H9 (cell line): ENCODE measurements around the gene BAAT. TPM values are rescaled to one million over a fixed set of nuclear protein-coding genes. Genes with fewer than 3 reads are reported as not detected.

Source experiments
- DNase-seq: peaks from one replicate; pipeline ENCODE4 v3.0.0-alpha.2; 2017
- H2AFZ ChIP-seq: one replicate; pipeline ENCODE4 v1.6.1; 2013; ENCODE audit warnings: mild to moderate bottlenecking, low read length, control low read depth, moderate library complexity
- H2AK5ac ChIP-seq: 2 replicates; pipeline ENCODE4 v1.6.1; 2013; ENCODE audit warnings: low read length, control low read depth, mixed read lengths; ENCODE audit not compliant: insufficient read length
- H2BK120ac ChIP-seq: one replicate; pipeline ENCODE4 v1.6.1; 2013; ENCODE audit warnings: low read depth, mild to moderate bottlenecking, low read length, control low read depth, inconsistent platforms; ENCODE audit not compliant: poor library complexity, severe bottlenecking
- H2BK12ac ChIP-seq: 2 replicates; pipeline ENCODE4 v1.6.1; 2013; ENCODE audit warnings: low read length, control low read depth, mixed read lengths, low read depth; ENCODE audit not compliant: insufficient read length
- H2BK15ac ChIP-seq: 2 replicates; pipeline ENCODE4 v1.6.1; 2013; ENCODE audit warnings: low read depth, low read length, control low read depth
- H2BK20ac ChIP-seq: one replicate; pipeline ENCODE4 v1.6.1; 2013; ENCODE audit warnings: low read depth, mild to moderate bottlenecking, low read length, control low read depth, inconsistent platforms; ENCODE audit not compliant: poor library complexity, severe bottlenecking
- H2BK5ac ChIP-seq: 2 replicates; pipeline ENCODE4 v1.6.1; 2013; ENCODE audit warnings: low read length, control low read depth, mixed read lengths; ENCODE audit not compliant: insufficient read length
- H3K14ac ChIP-seq: 2 replicates; pipeline ENCODE4 v1.6.1; 2013; ENCODE audit warnings: low read length, control low read depth; ENCODE audit not compliant: insufficient read depth
- H3K18ac ChIP-seq: 2 replicates; pipeline ENCODE4 v1.6.1; 2013; ENCODE audit warnings: low read depth, mild to moderate bottlenecking, mixed read lengths, low read length, control low read depth; ENCODE audit not compliant: insufficient read length
- H3K23ac ChIP-seq: 2 replicates; pipeline ENCODE4 v1.6.1; 2013; ENCODE audit warnings: low read length, control low read depth, mixed read lengths, low read depth; ENCODE audit not compliant: insufficient read length
- H3K23me2 ChIP-seq: 2 replicates; pipeline ENCODE4 v1.6.1; 2013; ENCODE audit warnings: low read depth, mild to moderate bottlenecking, mixed read lengths, low read length, control low read depth; ENCODE audit not compliant: insufficient read length, poor library complexity, severe bottlenecking
- H3K27ac ChIP-seq: 2 replicates; pipeline ENCODE4 v1.5.1; 2013; ENCODE audit warnings: low read length, control low read depth, mixed read lengths, low read depth; ENCODE audit not compliant: insufficient read length
- H3K27me3 ChIP-seq: 2 replicates; pipeline ENCODE4 v1.6.1; 2013; ENCODE audit warnings: low read length, control low read depth, inconsistent platforms; ENCODE audit not compliant: insufficient read depth
- H3K4ac ChIP-seq: 2 replicates; pipeline ENCODE4 v1.6.1; 2013; ENCODE audit warnings: low read depth, mild to moderate bottlenecking, control low read depth, inconsistent platforms, low read length, moderate library complexity
- H3K4me1 ChIP-seq: 2 replicates; pipeline ENCODE4 v1.6.1; 2013; ENCODE audit warnings: low read length, control low read depth, inconsistent platforms; ENCODE audit not compliant: insufficient read depth
- H3K4me2 ChIP-seq: 2 replicates; pipeline ENCODE4 v1.6.1; 2013; ENCODE audit warnings: low read length, control low read depth, mixed read lengths; ENCODE audit not compliant: insufficient read length, insufficient read depth
- H3K56ac ChIP-seq: 2 replicates; pipeline ENCODE4 v1.6.1; 2013; ENCODE audit warnings: low read depth, mild to moderate bottlenecking, mixed read lengths, low read length, control low read depth; ENCODE audit not compliant: insufficient read length
- H3K79me1 ChIP-seq: 2 replicates; pipeline ENCODE4 v1.6.1; 2013; ENCODE audit warnings: low read depth, mild to moderate bottlenecking, moderate library complexity, low read length, control low read depth, inconsistent platforms; ENCODE audit not compliant: insufficient read depth, poor library complexity, severe bottlenecking
- H3K79me2 ChIP-seq: 2 replicates; pipeline ENCODE4 v1.6.1; 2013; ENCODE audit warnings: low read length, control low read depth, inconsistent platforms; ENCODE audit not compliant: insufficient read depth
- H3K9ac ChIP-seq: 2 replicates; pipeline ENCODE4 v1.6.1; 2013; ENCODE audit warnings: low read length, control low read depth, mixed read lengths; ENCODE audit not compliant: insufficient read length; ENCODE audit errors: extremely low read depth
- H3K9me3 ChIP-seq: one replicate; pipeline ENCODE4 v1.6.1; 2013; ENCODE audit warnings: low read depth, low read length, inconsistent platforms; ENCODE audit not compliant: control insufficient read depth
- H3T11ph ChIP-seq: one replicate; pipeline ENCODE4 v1.6.1; 2013; ENCODE audit warnings: mild to moderate bottlenecking, low read length, control low read depth, inconsistent platforms
- H4K20me1 ChIP-seq: one replicate; pipeline ENCODE4 v1.6.1; 2013; ENCODE audit not compliant: control insufficient read depth, insufficient read length, insufficient read depth
- H4K5ac ChIP-seq: 2 replicates; pipeline ENCODE4 v1.6.1; 2013; ENCODE audit warnings: low read depth, mild to moderate bottlenecking, mixed read lengths, low read length, control low read depth; ENCODE audit not compliant: insufficient read length
- H4K8ac ChIP-seq: replicated peaks from 2 replicates; pipeline ENCODE4 v1.6.1; 2013; ENCODE audit warnings: low read length, control low read depth, mixed read lengths, low read depth; ENCODE audit not compliant: insufficient read length
- H4K91ac ChIP-seq: 2 replicates; pipeline ENCODE4 v1.6.1; 2013; ENCODE audit warnings: low read depth, mild to moderate bottlenecking, moderate library complexity, mixed read lengths, low read length, control low read depth; ENCODE audit not compliant: insufficient read length
- H3K27ac Mint-ChIP-seq, 3 experiments: 2 replicates in 2 of 3; 3 replicates in 1 of 3; pipeline ENCODE4 v1.8.0; 2020 to 2021; ENCODE audit warnings: mixed read lengths in 3 of 3, mild to moderate bottlenecking in 1 of 3, moderate library complexity in 1 of 3
- H3K27me3 Mint-ChIP-seq: 2 replicates; pipeline ENCODE4 v1.8.0; 2021; ENCODE audit warnings: low read depth, mild to moderate bottlenecking, moderate library complexity, mixed read lengths
- H3K36me3 Mint-ChIP-seq, 3 experiments: 2 replicates in 2 of 3; 3 replicates in 1 of 3; pipeline ENCODE4 v1.8.0; 2020 to 2021; ENCODE audit warnings: low read depth in 3 of 3, mixed read lengths in 3 of 3; ENCODE audit not compliant: insufficient read depth in 1 of 3
- H3K4me1 Mint-ChIP-seq, 2 experiments: 2 replicates each; pipeline ENCODE4 v1.8.0; 2020; ENCODE audit warnings: mixed read lengths in 2 of 2
- H3K4me3 Mint-ChIP-seq, 2 experiments: 2 replicates in 1 of 2; 3 replicates in 1 of 2; pipeline ENCODE4 v1.8.0; 2020 to 2021; ENCODE audit warnings: mild to moderate bottlenecking in 2 of 2, mixed read lengths in 2 of 2, moderate library complexity in 1 of 2
- H3K9me3 Mint-ChIP-seq, 2 experiments: 2 replicates in 1 of 2; 3 replicates in 1 of 2; pipeline ENCODE4 v1.8.0; 2020; ENCODE audit warnings: mild to moderate bottlenecking in 2 of 2, mixed read lengths in 2 of 2, moderate library complexity in 1 of 2
- total RNA-seq: library from RNA; stranded (reverse); gene quantifications from 2 replicates; pipeline ENCODE4 v1.2.1, GENCODE V29; 2021
- TF ChIP-seq, protein P1 (sequence below): fragments of 200-600 bp; sonication (generic); conservative IDR thresholded peaks from 3 replicates; pipeline ENCODE4 v1.8.0; 2021; ENCODE audit warnings: antibody characterized with exemption, mild to moderate bottlenecking

Gene BAAT
- total RNA-seq, 1 experiment from 2014 or later, result 0.09 TPM

DNA sequence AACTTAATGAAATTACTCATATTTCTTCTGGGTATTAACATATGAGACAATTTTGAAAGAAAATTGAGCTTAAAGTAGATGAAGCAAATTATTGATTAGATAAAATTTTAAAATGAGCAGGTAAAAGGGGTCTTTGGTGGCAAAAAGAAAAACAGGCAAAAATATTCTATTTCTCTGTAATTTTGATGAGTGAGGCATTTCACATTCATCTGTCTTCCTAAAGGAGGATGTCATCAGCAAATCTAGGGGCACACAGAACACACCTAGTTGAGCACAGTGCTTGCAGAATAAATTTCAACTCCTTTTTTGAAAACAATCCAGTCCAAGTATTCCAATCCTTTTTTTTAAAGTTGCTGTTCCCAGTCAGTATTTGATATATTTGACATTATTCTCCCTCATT is 30.0 kb upstream of the BAAT start:
- no peak overlapping the region for H2BK12ac ChIP-seq
- H3K23me2 ChIP-seq, result no peaks in the 10 kb centered on the region
- H3K79me1 ChIP-seq, result no peaks in the 10 kb centered on the region
- H3K9me3 ChIP-seq, result peaks cover 10% of the 10 kb centered on the region
- no peak overlapping the region for H2BK15ac ChIP-seq
- H3K36me3 Mint-ChIP-seq, result peaks cover 17 to 25% (median 21%) of the 10 kb centered on the region in 3 experiments
- H3K27ac Mint-ChIP-seq, result no peak overlapping the region
- no peak overlapping the region for H3K4ac ChIP-seq
- no peak overlapping the region for H4K8ac ChIP-seq
- H2AFZ ChIP-seq, result no peak overlapping the region
- H3K23ac ChIP-seq, result no peak overlapping the region
- no peak overlapping the region for H3K56ac ChIP-seq
- H3K79me2 ChIP-seq, result no peaks in the 10 kb centered on the region
- no peak overlapping the region for H2BK5ac ChIP-seq
- no peak overlapping the region for H4K91ac ChIP-seq
- H2AK5ac ChIP-seq, result no peak overlapping the region
- H3K27ac ChIP-seq, result no peak overlapping the region
- H3K4me1 Mint-ChIP-seq, result no peaks in the 10 kb centered on the region
- H3K4me2 ChIP-seq, result no peak overlapping the region
- H3K4me3 Mint-ChIP-seq, result no peak overlapping the region
- no peak for DNase-seq
- no peak overlapping the region for H2BK20ac ChIP-seq
- no peaks in the 10 kb centered on the region for H3K4me1 ChIP-seq
- no peaks in the 10 kb centered on the region for H3K27me3 ChIP-seq
- TF ChIP-seq, protein P1, sequence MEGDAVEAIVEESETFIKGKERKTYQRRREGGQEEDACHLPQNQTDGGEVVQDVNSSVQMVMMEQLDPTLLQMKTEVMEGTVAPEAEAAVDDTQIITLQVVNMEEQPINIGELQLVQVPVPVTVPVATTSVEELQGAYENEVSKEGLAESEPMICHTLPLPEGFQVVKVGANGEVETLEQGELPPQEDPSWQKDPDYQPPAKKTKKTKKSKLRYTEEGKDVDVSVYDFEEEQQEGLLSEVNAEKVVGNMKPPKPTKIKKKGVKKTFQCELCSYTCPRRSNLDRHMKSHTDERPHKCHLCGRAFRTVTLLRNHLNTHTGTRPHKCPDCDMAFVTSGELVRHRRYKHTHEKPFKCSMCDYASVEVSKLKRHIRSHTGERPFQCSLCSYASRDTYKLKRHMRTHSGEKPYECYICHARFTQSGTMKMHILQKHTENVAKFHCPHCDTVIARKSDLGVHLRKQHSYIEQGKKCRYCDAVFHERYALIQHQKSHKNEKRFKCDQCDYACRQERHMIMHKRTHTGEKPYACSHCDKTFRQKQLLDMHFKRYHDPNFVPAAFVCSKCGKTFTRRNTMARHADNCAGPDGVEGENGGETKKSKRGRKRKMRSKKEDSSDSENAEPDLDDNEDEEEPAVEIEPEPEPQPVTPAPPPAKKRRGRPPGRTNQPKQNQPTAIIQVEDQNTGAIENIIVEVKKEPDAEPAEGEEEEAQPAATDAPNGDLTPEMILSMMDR, result no peak
- H4K20me1 ChIP-seq, result no peaks in the 10 kb centered on the region
- no peak overlapping the region for H3T11ph ChIP-seq
- no peak overlapping the region for H4K5ac ChIP-seq
- peaks cover 7% of the 10 kb centered on the region for H3K27me3 Mint-ChIP-seq
- H2BK120ac ChIP-seq, result no peak overlapping the region
- no peak overlapping the region for H3K18ac ChIP-seq
- H3K9ac ChIP-seq, result no peak overlapping the region
- peaks cover 24 to 32% of the 10 kb centered on the region in 2 experiments for H3K9me3 Mint-ChIP-seq
- H3K14ac ChIP-seq, result no peak overlapping the region
